Raji (cell line): ENCODE data around the gene FBXO11.

Source experiments
- POLR2A ChIP-seq: IDR thresholded peaks from 2 replicates; pipeline ENCODE4 v1.6.1; 2011; ENCODE audit warnings: low read depth, low read length, control low read depth; ENCODE audit not compliant: insufficient read depth

The FBXO11 gene

GRCh38 chr2:47819834-47820233, 86.5 kb downstream of the FBXO11 start:
- TF ChIP-seq POLR2A, result no peak

GRCh38 chr2:47818777-47819176, 87.5 kb downstream of the FBXO11 start:
- TF ChIP-seq POLR2A, result no peak

DNA sequence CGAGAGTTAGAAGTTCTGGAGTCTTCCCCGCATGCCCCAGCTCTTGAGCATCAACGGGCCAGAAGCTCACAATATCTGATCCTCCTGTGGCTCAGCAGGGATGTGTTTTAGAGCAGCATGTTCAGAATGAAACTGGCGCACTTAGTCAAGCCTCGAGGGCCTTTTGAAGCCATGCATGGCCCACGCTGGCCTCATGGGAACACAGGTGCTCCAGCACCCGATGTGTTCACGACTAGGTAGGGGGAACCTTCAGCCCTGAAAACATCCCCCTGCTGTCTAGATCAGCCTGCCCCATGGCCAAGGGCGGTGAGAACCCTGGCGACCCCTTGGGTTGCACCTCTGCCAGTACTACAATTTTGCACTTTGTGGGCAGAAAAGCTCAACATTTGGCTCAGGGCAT, 90.5 kb downstream of the FBXO11 start:
- no peak for TF ChIP-seq POLR2A

- no peak for TF ChIP-seq POLR2A
Measured at GRCh38 chr2:47811668-47812067, 94.6 kb downstream of the FBXO11 start.

DNA sequence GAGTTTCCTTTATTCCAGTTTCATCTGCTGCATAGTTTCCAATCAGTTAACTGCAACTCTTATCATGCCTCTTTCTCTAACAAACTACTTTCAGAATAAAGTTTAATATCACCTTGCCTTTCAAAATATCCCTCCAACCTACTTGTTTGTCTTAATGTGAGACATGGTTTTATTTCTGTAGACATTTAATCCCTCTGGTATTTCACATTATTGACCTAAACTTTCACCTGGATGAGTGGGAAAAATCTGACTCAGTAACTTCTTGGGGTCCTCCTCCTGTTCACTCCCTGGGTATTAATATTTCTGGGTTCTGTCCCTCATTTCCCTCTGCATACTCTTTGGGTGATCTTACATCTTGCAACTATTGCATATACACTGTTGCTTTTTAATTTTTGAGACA, 95.4 kb downstream of the FBXO11 start:
- no peak for TF ChIP-seq POLR2A

GRCh38 chr2:47809903-47810302, 96.4 kb downstream of the FBXO11 start:
- no peak for TF ChIP-seq POLR2A

DNA sequence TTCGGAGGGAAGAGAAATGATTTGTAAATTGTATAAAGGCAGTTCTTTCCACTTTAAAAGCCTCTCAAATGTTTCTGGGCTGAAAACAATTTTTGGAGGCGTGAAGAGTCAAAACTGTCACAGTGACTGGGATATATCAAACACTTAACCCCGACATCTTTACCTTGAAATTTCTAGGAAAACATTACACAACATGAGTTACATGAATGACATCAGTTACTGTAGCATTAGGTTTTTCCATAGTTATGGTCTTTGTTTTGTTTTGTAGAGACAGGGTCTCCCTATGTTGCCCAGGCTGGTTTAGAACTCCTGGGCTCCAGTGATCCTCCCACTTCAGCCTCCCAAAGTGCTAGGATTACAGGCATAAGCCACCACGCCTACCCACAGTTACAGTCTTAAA, 97.7 kb downstream of the FBXO11 start:
- TF ChIP-seq POLR2A, result no peak

- no peak for TF ChIP-seq POLR2A
Measured at GRCh38 chr2:47805850-47806249, 100.4 kb downstream of the FBXO11 start.

DNA sequence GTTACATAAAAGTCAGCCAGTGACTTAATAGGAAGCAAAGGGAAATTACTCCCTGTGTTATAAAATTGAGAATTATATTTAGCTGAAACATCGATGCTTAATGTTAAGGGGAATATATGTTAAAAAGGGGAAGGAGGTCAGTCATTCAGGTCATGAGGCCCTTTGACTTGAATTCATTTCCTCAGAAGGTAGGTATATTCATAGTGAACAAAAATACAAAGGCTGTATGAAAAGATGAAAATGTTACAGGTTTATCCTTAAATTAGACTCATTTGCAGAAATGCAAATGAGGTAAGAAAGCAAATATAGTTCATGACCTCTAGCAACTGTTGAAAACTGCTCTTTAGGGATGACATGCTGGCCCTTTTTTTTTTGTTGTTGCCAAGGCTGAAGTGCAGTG, 102.5 kb downstream of the FBXO11 start:
- no peak for TF ChIP-seq POLR2A

DNA sequence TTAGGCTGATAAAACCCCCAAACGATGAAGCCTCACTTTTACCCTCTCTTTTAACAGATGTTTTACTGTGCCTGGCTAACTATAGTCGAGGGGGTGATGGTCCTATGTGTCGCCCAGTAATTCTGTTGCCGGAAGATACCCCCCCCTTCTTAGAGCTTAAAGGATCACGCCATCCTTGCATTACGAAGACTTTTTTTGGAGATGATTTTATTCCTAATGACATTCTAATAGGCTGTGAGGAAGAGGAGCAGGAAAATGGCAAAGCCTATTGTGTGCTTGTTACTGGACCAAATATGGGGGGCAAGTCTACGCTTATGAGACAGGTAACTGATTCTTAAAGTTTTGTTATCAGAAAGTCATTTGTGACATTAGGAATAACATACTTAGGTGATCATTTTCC, 102.9 kb downstream of the FBXO11 start:
- no peak for TF ChIP-seq POLR2A

GRCh38 chr2:47801118-47801517, 105.2 kb downstream of the FBXO11 start:
- no peak for TF ChIP-seq POLR2A

DNA sequence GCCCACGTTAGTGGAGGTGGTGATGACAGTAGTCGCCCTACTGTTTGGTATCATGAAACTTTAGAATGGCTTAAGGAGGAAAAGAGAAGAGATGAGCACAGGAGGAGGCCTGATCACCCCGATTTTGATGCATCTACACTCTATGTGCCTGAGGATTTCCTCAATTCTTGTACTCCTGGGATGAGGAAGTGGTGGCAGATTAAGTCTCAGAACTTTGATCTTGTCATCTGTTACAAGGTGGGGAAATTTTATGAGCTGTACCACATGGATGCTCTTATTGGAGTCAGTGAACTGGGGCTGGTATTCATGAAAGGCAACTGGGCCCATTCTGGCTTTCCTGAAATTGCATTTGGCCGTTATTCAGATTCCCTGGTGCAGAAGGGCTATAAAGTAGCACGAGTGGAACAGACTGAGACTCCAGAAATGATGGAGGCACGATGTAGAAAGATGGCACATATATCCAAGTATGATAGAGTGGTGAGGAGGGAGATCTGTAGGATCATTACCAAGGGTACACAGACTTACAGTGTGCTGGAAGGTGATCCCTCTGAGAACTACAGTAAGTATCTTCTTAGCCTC, 107.2 kb downstream of the FBXO11 start:
- no peak for TF ChIP-seq POLR2A

GRCh38 chr2:47798631-47799030, 107.7 kb downstream of the FBXO11 start:
- no peak for TF ChIP-seq POLR2A

- no peak for TF ChIP-seq POLR2A
Measured at GRCh38 chr2:47796090-47796697, 110.1 kb downstream of the FBXO11 start.

DNA sequence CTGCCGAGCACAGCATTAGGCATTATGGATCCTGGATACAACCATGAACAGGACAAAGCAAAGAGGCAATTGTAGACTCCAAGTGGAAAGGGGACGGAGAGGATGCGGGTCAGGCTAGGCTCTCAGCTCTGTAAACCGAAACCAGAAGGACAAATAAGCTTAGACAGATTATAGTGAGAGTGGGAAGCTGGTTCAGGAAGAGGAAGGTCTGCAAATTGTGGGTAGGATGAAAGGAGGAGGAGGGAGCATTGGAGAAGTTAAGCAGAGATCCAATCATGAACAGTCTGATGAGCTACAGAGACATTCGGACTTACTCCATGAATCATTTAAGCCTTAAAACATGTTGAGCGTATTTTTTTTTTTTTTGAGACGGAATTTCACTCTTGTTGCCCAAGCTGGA, 120.3 kb downstream of the FBXO11 start:
- TF ChIP-seq POLR2A, result no peak

DNA sequence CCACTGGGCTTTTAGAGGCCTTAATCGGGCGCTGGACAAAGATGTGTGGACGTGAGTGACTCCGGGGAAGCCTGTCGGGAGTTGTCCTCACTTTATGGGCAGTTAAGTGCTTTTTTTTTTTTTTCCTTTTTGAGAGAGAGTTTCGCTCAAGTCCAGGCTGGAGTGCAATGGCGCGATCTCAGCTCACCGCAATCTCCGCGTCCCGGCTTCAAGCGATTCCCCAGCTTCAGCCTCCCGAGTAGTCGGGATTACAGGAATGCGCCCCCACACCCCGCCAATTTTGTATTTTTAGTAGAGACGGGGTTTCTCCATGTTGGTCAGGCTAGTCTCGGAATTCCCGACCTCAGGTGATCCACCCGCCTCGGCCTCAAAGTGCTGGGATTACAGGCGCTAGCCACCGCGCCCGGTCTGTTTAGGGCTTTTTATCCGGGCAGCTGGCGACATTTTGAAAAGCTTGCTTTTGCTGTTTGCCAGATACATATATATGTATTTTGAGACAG, 121.9 kb downstream of the FBXO11 start:
- TF ChIP-seq POLR2A, result no peak
